Subcutaneous adipose tissue (tissue), 4 donors: ENCODE measurements around the gene PRM1. TPM values are rescaled to one million over a fixed set of nuclear protein-coding genes. Genes with fewer than 3 reads are reported as not detected.

ENCODE experiments used
- CTCF ChIP-seq: fragments of 450-650 bp; IDR thresholded peaks from one replicate; pipeline ENCODE4 v1.5.1; 2016; ENCODE audit warnings: low read depth, mild to moderate bottlenecking, control low read depth, antibody characterized with exemption, moderate library complexity
- total RNA-seq, 4 donors: library from RNA; depleted of rRNA; stranded (reverse); fragments of >200 nt; gene quantifications; one replicate each; pipeline ENCODE4 v1.1.0, GENCODE V29; 2016

Gene PRM1
- total RNA-seq, 4 donors from 2014 or later: not detected

DNA sequence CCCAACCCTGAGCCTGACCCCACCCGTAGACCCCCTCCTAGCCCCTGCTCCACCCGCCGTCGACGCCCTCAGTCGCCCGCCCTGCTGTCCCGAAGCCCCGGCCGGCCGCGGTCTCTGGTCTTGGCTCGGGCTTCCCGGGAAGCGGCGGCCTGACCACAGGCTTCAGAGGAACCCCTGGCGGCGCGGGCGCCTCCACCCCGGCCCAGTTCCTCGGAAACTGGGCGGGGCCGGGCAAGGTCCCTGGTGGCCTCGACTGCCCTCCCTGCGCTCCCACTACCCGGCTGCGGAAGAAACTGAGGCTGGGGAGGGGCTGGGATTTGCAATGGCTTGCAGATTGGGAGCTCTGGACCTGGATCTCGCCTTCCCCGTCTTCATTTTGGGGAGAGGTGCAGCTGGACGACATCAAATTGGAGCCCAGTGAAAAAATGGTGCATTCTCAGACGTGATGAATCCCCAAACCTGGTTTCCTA, 24.4 kb downstream of the PRM1 start:
- no peak for TF ChIP-seq CTCF

GRCh38 chr16:11255737-11256660, 25.1 kb downstream of the PRM1 start, which contains the start of gene SOCS1:
Gene SOCS1, minus strand, starts transcription at chr16:11256204. Its CDS starts 726 bp downstream, at chr16:11255478.
- TF ChIP-seq CTCF: no peak

- no peak for TF ChIP-seq CTCF
These were observed 26.0 kb downstream of the PRM1 start for GRCh38 chr16:11254913-11255736.

DNA sequence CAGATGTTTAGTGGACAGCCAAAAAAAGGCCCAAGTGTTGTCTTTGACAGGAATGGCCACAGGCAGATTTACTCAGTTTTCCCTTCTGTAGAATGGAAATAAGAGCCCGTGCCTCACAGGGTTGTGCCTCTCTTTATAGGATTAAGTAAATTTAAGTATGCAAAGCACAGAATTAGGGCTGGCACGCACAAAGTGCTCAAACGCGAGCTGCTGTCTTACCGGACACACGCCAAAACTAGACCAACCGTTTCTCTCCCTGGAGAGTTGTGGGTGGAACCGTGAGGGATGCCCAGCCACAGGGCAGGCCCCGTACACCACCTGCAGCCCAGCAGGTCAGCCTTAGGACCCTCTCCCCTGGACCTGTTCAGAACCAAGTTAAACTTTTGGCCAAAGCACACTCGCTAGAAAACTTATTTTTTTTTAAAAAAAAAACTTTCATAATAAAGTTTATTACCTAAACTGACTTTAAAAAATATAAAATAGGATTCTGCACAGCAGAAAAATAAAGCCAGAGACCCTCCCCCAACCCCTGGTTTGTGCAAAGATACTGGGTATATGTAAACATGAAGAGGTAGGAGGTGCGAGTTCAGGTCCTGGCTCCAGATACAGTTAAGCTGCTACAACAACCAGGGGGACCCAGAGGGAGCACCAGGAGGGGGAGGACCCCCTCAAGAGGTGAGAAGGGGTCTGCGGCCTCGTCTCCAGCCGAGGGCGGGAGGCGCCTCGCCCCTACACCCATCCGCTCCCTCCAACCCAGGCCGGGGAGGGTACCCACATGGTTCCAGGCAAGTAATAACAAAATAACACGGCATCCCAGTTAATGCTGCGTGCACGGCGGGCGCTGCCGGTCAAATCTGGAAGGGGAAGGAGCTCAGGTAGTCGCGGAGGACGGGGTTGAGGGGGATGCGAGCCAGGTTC, 26.9 kb downstream of the PRM1 start:
- no peak for TF ChIP-seq CTCF

DNA sequence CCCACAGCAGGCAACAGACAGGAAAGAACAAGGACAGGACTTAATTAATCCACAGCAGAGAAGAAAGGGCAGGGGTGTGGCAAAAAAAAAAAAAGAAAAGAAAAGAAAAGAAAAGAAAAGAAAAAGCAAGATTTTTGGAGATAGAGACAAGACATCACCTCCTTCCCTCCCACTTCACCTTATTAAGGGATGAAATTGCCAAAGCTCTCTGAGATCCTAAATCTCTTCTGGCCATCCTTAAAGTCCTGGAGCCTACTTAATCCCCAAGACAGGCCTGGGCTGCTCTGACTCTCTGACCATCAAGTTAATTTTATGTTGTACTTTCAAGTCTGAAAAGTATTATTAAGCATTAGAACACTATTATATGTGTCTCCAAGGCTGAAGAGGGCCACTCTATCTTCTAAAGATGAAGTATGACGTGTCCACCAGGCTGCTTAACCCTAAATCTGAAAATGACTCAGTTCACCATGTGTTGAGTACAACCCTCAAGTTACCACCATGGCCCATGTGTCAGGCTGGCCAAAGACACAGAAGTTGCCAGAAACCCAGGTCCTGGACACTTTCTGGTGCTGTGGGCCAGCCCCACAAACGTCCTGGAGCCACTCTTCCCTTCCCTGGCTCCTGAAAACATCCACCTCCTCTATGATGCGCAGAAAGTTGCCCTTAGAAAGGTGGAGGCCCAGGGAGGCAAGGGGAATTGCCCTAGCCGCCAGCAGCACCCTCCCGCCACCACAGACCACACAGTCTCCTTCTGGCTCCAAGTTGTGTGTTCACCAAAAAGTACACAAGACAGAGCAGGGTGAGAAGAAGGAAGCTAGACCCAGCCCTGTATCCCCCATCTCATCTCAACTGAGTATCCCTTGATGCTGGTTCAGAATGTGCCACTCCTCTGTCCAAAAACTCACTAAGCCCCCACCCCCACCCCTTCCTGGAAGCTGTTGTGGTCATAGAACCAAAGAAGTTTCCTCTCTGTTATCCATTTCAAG, 27.8 kb downstream of the PRM1 start:
- no peak for TF ChIP-seq CTCF

DNA sequence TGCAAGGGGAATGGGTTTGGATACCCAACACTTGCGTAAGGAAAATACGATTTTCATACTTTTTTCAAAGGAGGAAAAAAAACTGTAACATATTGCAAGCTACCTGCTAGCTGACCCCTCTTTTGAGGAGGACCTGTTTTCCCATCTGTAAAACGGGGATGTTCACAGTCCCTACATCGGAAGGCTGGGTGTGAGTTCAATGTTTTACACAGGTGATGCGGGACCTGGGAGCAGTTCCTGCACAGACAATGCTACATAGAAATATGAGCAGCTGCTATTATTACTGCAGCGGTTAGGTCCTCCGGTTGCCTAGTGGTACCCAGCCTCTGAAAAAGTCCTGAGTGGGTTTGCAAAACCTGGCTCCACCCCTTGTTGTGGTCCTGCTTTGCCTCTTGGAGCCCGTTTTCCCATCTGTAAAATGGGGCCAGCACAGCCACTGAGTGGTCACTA, 28.6 kb downstream of the PRM1 start:
- no peak for TF ChIP-seq CTCF
